Dermis blood vessel endothelial cell (primary cell): ENCODE data around the gene KSR1. TPM values are rescaled to one million over a fixed set of nuclear protein-coding genes. Genes with fewer than 3 reads are reported as not detected.
"Not testable (repeated sequence)": the region's sequence is repeated elsewhere in the genome, so short reads cannot be mapped to it uniquely, and the experiment has no call there.

ENCODE experiments used
- DNase-seq: peaks from one replicate; pipeline ENCODE4 v3.0.0; 2010
- total RNA-seq: library from RNA; depleted of rRNA; stranded (reverse); fragments of >200 nt; gene quantifications from 2 replicates; pipeline ENCODE4 v1.2.3, GENCODE V29; 2014

Gene KSR1
- total RNA-seq, 1 donor from 2014 or later: 33.4 TPM

DNA sequence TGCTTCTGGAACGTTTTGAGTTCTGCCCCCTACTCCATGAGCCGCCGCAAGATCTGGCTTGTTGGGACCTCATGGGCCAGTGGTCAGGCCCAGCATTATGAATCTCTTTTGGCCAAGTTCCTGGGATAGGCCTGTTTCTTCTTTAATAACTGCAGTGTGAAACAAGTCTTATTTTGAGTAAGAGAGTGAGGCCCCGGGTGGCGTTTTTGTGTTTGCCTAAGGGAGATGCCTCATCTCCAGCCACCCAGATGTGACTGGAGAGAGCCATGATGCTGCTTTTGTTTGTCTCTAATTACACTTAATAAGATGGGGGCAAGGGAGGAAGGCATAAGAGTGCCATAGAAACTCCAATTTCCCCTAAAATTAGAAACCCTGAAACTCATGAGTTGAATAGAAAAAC, 39.8 kb downstream of the KSR1 start:
- DNase-seq: no peak

DNA sequence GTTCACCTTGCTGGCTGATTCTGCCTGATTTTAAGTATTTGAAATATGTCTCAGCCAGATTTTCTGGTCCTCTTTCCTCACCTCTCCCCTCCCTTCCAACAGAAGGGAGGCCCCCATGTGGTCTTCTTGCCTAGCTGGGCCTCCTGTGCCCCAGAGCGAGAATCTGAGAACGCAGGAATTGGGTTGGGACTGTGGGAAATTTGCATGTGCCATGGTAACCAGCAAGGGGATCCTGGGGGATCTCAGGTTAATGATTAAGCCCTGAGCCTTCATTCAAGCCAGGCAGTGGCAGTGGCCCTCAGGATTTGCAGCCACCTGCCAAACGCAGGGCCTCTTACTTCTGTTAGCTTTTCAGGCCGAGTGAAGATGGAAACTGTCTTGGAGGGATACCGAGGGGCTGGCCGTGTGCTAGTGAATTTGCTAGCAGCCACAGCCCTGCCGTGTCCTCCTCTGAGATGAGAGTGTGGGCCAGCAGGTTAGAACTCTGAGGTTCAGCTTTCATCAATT, 40.2 kb downstream of the KSR1 start:
- no peak for DNase-seq

GRCh38 chr17:27496971-27497370, 40.7 kb downstream of the KSR1 start:
- no peak for DNase-seq

GRCh38 chr17:27497696-27498095, 41.4 kb downstream of the KSR1 start:
- no peak for DNase-seq

- DNase-seq: no peak
Measured at GRCh38 chr17:27498615-27499309, 42.5 kb downstream of the KSR1 start.

GRCh38 chr17:27499451-27500265, 43.4 kb downstream of the KSR1 start:
- no peak for DNase-seq

DNA sequence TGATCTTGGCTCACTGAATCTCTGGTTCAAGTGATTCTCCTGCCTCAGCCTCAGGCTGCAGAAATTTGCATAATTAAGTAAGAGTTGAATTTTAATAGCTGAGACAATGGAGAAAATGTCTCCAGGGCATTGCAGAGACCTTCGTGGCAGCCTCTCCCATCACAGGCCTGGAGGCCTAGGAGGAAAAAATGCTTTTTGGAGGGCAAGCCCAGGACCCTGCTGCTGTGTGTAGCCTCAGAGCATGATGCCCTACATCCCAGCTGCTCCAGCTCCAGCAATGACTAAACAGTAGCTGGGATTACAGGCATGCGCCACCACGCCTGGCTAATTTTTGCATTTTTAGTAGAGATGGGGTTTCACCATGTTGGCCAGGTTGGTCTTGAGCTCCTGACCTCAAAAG, 45.1 kb downstream of the KSR1 start:
- DNase-seq: not testable (repeated sequence)

- no peak for DNase-seq
Measured at GRCh38 chr17:27502526-27503324, 46.5 kb downstream of the KSR1 start.

GRCh38 chr17:27503611-27504010, 47.4 kb downstream of the KSR1 start:
- DNase-seq: no peak

GRCh38 chr17:27504188-27504995, 48.1 kb downstream of the KSR1 start:
- peak; percentile 46 for DNase-seq

- peak; percentile 40 for DNase-seq
Measured at GRCh38 chr17:27506348-27507218, 50.3 kb downstream of the KSR1 start.

- DNase-seq: no peak
Measured at GRCh38 chr17:27511168-27511883, 55.1 kb downstream of the KSR1 start.

DNA sequence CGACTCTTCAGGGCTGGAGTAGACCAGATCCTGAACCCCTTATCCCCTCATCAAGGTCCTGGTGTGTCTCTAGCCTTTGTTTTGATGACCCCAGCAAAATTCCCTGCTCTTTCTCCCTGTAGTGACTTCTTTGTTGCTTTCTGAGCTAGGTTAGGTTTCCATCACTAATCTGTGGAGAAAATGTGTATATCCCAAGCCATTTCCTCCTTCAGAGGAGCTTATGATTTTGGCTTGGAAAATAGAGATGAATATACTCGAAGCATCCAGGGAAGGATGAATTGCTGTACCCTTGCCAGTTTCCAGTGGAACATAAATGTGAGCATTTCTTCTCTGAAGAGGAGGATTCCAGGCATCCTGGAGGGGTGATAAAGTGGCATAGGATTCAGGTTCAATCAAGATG, 55.8 kb downstream of the KSR1 start:
- DNase-seq: no peak

GRCh38 chr17:27512511-27513346, 56.5 kb downstream of the KSR1 start:
- no peak for DNase-seq

DNA sequence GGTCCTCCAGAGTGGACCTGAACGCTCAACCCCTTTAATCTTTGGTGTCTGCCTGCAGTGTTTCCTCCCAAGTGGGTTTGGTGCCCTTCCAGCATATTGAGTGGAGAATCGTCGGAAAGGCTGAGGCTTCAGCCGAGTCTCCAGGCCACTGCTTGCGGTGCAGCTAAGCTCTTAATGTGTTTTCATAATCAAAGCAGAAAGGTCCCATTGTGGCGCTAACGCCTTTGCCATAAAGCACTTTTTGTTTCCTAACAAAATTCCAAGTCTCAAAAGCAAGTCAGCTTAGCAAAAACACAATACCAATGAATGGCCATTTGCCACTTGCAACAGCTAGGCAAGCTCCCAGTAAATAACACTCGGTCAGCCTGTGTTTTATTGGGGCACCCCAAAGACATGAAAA, 57.6 kb downstream of the KSR1 start:
- no peak for DNase-seq

GRCh38 chr17:27514595-27515413, 58.6 kb downstream of the KSR1 start:
- peak; percentile 23 for DNase-seq

DNA sequence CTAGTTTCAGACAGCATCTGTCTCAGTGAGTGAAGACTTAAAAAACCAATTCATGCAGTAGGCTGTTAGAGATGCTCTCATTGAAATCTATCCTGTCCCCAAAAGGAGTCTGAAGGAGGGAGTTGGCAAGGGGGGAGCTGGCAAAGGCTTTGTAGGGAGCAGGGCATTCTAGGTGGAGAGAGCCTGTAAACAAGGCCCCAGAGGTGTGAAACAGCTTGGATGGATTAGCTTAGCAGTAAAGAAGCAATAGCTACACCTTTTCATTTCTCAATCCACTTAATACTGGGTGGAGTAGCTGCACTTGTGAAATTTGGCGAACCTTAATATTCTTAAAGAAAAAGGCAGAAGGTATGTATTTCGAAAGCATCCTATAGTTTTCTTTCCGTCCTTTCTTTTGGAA, 61.8 kb downstream of the KSR1 start:
- DNase-seq: no peak
